Left ventricle myocardium inferior (tissue), 1 donor: ENCODE data around the gene TBL3. TPM values are rescaled to one million over a fixed set of nuclear protein-coding genes. Genes with fewer than 3 reads are reported as not detected.
A peak's percentile ranks its signal among the peaks of the same experiment; 100 is the strongest.

Experiments
- DNase-seq: peaks from one replicate; pipeline ENCODE4 v3.0.0-alpha.2; 2020
- H3K27ac ChIP-seq: fragments of 200-600 bp; replicated peaks from 2 replicates; pipeline ENCODE4 v1.8.0; 2021
- H3K27me3 ChIP-seq: fragments of 200-600 bp; 2 replicates; pipeline ENCODE4 v1.8.0; 2021; ENCODE audit warnings: low read depth
- H3K36me3 ChIP-seq: fragments of 200-600 bp; 2 replicates; pipeline ENCODE4 v1.8.0; 2021
- H3K4me1 ChIP-seq: fragments of 200-600 bp; 2 replicates; pipeline ENCODE4 v1.8.0; 2021
- H3K4me3 ChIP-seq: fragments of 200-600 bp; 2 replicates; pipeline ENCODE4 v1.8.0; 2021; ENCODE audit warnings: mild to moderate bottlenecking, moderate library complexity
- H3K9me3 ChIP-seq: fragments of 200-600 bp; replicated peaks from 2 replicates; pipeline ENCODE4 v1.8.0; 2021
- CTCF ChIP-seq: fragments of 200-600 bp; IDR thresholded peaks from 2 replicates; pipeline ENCODE4 v1.8.0; 2021; ENCODE audit warnings: antibody characterized with exemption, mild to moderate bottlenecking, borderline replicate concordance
- intact Hi-C: fragments of 100-400 bp; cut with micrococcal nuclease; formaldehyde crosslinking; loops from one replicate; pipeline ENCODE4 v1.11.0; 2022
- total RNA-seq: library from RNA; stranded (reverse); fragmentation: NEBNext Ultra II Directional; extraction: Animal tissue kit (Norgen Biotek cat#: 25700); gene quantifications from one replicate; pipeline ENCODE4 v1.2.1, GENCODE V29; 2021
- donor health status: DM: no; HTN: yes; CAD: no; lungs with severe emphysema.

TBL3 gene
- total RNA-seq, 1 donor from 2014 or later = 22.6 TPM

- intact Hi-C loops = no loop called here
- no peak for DNase-seq
- H3K27me3 ChIP-seq = no peaks in the 10 kb centered on the region
- TF ChIP-seq CTCF = no peak
- peak overlapping the region; percentile 82 for H3K27ac ChIP-seq
- H3K9me3 ChIP-seq = no peaks in the 10 kb centered on the region
- peak overlapping the region; percentile 77 for H3K4me3 ChIP-seq
- H3K4me1 ChIP-seq = peaks cover 27% of the 10 kb centered on the region
- H3K36me3 ChIP-seq = peaks cover 39% of the 10 kb centered on the region
Observed at GRCh38 chr16:1941162-1942046, 30.4 kb upstream of the TBL3 start.

GRCh38 chr16:1942047-1942809, 29.6 kb upstream of the TBL3 start:
- peak overlapping the region; percentile 77 for H3K4me3 ChIP-seq
- TF ChIP-seq CTCF = no peak
- H3K27ac ChIP-seq = peak overlapping the region; percentile 82
- no peak for DNase-seq
- H3K4me1 ChIP-seq = peaks cover 35% of the 10 kb centered on the region
- intact Hi-C loops = no loop called here
- no peaks in the 10 kb centered on the region for H3K9me3 ChIP-seq
- H3K36me3 ChIP-seq = peaks cover 39% of the 10 kb centered on the region
- no peaks in the 10 kb centered on the region for H3K27me3 ChIP-seq

GRCh38 chr16:1942810-1943726, 28.8 kb upstream of the TBL3 start, which contains the start of gene MSRB1:
Gene MSRB1 (minus strand): TSS chr16:1943199. CDS start chr16:1943156, 43 bp downstream.
- no peak for TF ChIP-seq CTCF
- intact Hi-C loops = no loop called here
- Histone ChIP-seq H3K4me3 (peak within 1 kb of the TSS; percentile 77), H3K9me3 (no peaks in the 10 kb centered on the region), H3K27ac (peak within 1 kb of the TSS; percentile 82), H3K27me3 (no peaks in the 10 kb centered on the region), H3K4me1 (peaks cover 40% of the 10 kb centered on the region), H3K36me3 (peaks cover 33% of the 10 kb centered on the region)
- DNase-seq = peak; percentile 100

- H3K36me3 ChIP-seq = peaks cover 16% of the 10 kb centered on the region
- H3K9me3 ChIP-seq = no peaks in the 10 kb centered on the region
- H3K27me3 ChIP-seq = no peaks in the 10 kb centered on the region
- no peak for DNase-seq
- H3K27ac ChIP-seq = no peak overlapping the region
- intact Hi-C loops = no loop called here
- H3K4me1 ChIP-seq = peaks cover 44% of the 10 kb centered on the region
- TF ChIP-seq CTCF = no peak
- no peak overlapping the region for H3K4me3 ChIP-seq
Observed at GRCh38 chr16:1944612-1945199, 27.1 kb upstream of the TBL3 start.
